HuH-7.5 (cell line): ENCODE measurements around the gene PRRT1.

Source experiments
- DNase-seq: peaks from one replicate; pipeline ENCODE4 v3.0.0; 2011; ENCODE audit warnings: low spot score

Gene PRRT1

DNA sequence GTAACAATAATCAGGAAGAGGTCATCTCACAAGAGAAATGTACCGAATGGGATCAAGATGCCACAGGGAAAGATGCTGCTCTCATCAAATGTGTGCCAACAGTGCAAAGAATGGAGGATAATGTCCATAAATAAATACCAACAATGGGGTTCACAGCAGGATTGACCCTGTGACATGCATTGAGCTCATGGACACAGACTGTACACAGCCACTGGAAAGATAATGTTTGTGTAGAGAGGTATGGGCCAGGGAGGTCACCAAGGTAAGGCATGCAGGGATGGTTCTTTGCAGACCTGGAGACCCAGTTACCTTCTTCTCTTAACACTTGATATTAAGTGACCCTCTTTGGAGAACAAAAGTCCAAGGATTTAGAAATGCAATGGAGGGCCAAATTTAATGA, 22.7 kb upstream of the PRRT1 start:
- DNase-seq, result no peak

DNA sequence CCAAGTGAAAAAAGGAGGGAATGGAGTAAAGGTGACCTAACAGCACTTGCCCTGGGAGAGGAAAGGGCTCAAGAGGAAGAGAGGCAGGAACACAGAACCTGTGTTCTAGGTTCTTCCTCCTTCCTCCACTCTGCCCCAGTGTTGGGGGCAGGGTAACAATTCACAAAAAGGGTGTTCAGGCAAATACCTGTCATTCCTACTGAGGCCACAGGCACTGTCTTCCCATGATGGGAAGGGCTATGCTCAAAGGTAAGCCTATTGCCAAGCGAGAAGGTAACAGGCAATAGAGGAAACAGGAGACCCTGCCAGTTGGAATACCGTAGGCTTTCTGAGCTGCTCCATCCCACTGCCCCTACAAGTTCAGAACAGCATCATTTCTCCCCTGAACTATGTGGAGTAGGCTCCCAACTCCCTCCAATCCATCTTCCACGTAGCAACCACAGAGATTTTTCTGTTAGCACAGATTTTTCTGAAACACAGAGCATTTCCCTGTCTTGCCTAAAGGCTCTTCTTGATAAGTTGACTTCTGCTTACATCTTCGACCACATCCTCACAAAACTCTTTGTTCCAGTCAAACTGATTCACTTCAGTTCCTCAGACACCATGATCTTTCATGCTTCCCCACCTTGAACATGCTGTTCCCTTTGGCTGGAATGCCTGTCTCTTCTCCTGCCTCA, 21.4 kb upstream of the PRRT1 start:
- DNase-seq, result no peak

DNA sequence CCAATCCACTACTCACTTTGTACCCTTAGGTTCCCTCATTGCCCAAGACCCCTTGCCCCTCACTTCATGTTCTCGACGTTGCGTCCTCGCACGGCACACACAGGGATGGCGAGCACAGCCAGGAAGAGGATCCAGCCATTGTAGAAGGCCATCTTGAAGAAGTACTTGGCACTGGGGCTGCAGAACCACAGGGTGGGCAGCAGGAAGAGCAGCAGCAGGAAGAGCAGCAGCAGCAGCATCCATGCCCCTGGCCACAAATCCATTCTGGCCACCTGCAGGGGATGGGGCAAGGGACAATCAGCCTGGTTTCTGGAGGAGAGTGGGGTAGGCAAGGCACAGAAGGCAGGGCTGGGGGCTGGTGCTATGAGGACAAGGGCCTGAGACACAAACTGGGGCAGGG, 19.5 kb upstream of the PRRT1 start:
- DNase-seq, result no peak

DNA sequence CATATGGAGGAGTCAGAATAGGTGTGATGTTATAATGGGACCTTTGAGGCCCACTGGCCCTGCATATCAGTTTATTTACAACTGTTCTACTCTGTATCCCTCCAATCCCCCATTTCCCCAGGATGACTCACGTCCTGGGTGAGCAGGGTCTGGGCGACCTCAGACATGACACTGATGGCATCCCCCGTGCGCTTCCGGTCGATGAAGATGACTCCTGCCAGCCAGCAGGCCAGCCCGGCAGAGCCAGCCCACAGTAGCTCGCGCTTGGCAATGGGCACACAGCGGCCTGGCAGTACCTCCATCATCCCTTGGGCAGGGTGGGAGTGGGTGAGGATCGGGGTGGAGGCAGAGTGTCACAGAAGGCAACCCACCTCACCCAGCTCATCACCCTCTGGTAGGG, 18.6 kb upstream of the PRRT1 start:
- no peak for DNase-seq

DNA sequence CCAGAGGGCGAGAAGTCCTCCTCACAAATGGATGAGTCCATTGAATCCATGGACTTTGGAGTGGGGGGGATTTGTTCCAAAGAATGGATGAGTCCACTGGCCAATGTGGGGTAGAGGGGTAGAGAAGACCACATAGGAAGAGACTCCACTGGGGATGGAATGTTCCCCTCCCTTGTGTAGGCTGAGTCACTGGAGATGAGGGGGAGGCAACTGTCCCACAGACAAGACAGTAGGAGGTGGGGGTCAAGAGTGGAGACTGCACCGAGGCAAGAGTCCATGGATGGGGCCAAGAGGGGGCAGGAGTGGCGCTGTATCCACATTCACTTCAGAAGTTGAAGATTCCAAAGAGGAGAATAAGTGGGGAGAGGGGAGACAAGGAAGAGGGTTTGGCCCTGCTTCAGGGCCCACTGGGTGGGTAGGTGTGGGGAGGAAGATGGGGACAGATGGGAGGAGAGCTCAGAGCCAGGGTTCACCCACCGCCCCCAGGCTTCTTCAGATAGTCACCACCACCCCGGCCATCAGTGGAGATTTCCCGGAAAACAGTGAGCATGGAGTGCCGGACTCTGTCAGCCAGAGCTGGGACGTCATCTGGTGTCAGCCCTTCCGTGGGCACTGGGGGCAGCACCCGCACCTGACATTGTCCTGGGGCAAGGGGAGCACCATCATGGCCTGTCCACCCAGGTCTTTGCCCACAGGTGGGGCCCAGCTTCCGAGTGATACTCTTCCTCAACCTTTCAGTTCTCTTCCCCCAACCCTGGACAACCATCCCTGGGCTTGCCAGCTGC, 17.3 kb upstream of the PRRT1 start:
- DNase-seq, result no peak

DNA sequence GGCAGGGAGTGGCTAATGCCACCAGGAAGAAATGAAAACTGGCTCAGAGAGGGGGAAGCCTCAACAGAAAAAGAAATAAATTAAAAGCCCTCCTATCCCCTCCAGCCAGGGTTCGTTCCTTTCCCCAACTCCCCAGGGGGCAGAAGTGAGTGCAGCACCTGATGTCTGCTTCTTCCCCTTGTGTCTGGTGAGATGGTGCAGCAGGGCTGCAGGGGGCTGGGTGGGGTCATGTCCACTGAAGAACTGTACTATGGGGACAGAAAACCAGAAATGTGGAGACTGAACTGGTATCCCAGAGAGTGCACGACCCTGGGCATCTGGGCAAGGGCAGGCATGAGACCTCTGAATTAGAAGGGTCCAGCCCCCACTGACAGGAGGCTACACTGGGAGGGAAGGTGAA, 16.6 kb upstream of the PRRT1 start:
- DNase-seq, result no peak

DNA sequence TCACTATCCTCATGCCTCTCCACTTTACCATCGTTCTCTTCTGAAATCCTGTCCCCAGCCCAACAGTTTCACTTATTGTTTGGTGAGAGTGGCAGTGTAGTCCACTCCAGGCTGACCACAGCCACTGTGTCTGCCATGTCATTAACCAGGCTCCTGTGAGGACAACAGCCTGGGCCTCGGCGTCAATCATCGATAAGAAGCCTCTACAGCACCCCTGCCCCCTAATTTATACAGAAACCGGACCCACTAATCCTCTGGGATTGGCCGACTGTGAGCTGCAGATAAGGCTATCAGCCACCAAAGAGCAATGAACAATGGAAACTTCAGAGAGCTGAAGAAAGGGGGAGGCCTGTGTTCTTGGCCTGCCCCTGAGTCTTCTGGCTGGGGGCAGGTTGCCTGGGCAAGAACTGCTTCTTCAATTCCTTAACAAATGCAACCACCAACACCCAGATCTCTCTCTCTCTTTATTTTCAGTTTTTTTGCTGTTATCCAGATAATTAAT, 16.1 kb upstream of the PRRT1 start:
- DNase-seq, result no peak

DNA sequence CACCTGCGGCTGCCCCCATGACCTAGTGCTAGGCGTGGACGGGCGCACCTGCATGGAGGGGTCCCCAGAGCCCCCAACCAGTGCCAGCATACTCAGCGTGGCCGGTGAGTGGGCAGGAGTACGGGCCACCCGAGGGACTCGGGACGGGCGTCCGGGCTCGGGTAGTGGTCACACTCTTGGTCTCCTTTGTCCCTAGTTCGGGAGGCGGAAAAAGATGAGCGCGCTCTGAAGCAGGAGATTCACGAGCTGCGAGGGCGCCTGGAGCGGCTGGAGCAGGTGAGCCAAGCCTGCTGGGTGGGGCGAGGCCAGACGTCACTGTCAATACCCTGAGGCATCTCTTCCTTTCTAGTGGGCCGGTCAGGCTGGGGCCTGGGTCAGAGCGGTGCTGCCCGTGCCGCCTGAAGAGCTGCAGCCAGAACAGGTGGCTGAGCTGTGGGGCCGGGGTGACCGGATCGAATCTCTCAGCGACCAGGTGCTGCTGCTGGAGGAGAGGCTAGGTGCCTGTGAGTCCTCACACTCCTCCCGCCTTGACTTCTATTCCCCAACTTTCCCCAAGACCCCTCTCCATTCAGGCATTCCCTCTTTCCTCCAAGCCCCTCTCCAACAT, 15.5 kb upstream of the PRRT1 start:
- DNase-seq, result no peak

DNA sequence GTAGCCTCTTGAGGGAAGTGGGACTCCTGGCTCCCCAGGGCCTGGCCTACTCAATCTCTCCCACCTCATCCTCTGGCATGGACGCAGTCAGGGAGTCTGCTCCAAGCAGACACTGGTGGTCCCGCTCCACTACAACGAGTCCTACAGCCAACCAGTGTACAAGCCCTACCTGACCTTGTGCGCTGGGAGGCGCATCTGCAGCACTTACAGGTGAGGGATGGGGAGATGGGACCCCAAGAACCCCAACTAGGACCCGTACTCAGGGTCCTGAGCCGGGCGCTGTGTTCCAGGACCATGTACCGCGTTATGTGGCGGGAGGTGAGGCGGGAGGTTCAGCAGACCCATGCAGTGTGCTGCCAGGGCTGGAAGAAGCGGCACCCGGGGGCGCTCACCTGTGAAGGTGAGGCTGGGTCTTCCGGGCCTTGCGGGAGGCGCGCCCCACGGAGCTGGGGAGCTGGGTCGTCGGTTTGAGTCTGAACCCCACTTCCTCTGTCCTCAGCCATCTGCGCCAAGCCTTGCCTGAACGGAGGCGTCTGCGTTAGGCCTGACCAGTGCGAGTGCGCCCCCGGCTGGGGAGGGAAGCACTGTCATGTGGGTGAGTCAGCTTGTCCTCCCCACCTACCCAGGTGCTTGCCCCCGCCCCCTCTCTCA, 14.8 kb upstream of the PRRT1 start:
- no peak for DNase-seq

DNA sequence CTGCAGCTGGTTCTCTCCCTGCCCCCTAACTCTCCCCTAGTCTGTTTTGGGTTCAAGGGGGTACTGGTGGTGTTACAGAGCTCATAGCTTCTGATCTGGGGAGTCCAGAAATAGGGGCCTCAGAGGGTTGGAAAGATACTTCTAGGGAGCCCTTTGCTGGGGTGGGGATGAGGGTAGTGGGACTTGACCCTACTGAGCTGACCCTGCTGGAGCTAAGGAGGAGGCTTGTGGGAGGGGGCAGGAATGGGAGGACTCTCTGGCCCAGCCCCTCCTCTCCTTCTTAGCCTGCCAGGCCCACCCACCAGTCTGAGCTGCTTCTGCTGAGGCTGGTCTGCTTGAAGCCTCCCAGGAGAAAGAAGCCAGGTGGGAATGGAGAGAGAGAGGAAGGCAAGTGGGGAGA, 12.6 kb upstream of the PRRT1 start, which contains the start of gene EGFL8:
TSS of gene EGFL8 (plus strand) at position 301 of the 400 bp plus-strand sequence. CDS start 1,571 bp downstream, outside the sequence.
- DNase-seq, result no peak

DNA sequence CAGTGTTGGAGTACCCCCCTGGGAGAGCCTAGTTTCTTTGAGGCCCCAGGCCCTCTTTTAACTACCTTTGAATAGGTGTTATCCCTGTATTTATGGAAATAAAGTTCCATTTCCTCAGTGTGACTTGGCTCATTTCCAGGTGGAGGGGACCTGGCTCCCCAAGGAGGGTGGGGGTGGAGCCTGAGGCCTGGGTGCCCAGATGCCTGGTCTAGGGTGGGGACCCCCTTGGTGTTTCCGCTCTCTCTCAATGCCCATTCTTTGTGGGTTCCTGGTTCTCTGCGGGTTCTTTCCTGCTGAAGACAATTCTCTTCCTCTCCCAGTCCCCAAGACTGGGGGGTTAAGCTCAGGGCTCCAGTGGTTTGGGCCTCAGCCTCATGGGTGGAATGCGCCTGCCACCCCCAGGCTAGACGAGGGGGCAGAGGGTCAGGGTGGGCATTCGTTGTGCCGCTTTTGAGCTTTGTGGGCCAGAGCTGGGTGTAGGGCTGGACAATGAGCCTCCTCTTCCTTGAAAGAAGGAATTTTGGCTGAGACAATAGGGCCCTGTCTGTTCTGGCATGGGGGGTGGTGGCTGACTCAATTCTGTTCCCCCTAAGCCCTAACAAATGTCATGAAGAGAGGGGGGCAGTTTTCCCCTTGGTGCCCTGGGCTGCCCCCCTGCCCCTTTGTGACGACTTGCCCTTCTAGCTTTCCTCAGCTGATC, 12.0 kb upstream of the PRRT1 start:
- DNase-seq, result no peak

DNA sequence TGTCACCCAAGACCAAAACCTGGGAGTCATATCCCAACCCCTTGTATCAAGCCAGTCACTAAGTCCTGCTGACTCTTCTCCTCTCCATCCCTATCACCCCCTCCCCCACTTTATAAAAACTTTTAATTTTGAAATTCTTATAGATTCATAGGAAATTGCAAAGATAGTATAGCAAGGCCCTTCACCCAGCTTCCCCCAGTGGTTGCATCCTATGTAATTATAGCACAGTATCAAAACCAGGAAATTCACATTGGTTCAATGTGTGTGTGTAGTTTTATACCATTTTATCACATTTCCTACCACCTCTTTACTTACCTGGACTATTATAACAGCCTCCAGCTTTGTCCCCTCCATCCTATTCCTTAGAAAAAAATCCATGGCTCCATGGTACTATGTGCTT, 6.3 kb upstream of the PRRT1 start:
- DNase-seq, result no peak

DNA sequence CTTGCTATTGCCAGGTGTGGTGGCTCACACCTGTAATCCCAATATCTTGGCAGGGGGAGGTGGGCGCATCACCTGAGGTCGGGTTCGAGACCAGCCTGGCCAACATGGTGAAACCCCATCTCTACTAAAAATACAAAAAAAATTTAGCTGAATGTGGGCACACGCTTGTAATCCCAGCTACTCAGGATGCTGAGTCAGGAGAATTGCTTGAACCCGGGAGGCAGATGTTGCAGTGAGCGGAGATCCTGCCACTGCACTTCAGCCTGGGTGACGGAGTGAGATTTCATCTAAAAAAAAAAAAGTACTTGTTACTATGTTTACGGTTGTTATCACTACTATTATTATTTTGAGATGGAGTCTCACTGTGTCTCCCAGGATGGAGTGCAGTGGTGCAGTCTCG, 5.2 kb upstream of the PRRT1 start:
- DNase-seq, result no peak

DNA sequence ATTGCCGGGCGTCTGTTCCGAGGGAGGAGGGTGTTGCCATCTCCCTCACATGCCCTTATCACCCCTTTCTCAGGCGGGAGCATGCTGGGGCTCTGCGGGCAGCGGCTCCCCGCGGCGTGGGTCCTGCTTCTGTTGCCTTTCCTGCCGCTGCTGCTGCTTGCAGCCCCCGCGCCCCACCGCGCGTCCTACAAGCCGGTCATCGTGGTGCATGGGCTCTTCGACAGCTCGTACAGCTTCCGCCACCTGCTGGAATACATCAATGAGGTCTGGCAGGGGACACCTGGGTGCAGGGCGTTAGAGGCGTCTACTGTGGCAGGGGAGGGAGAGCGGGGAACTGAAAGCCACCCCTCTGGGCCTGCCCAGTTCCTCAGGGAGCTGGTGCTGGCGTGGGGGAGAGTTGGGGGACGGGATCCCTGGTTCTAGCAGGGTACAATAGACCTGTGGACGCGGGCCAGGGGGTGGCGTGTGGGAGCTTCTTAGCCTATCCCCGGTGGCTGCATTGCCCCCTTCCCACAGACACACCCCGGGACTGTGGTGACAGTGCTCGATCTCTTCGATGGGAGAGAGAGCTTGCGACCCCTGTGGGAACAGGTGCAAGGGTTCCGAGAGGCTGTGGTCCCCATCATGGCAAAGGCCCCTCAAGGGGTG, 2.9 kb upstream of the PRRT1 start:
- peak; percentile 72 for DNase-seq

DNA sequence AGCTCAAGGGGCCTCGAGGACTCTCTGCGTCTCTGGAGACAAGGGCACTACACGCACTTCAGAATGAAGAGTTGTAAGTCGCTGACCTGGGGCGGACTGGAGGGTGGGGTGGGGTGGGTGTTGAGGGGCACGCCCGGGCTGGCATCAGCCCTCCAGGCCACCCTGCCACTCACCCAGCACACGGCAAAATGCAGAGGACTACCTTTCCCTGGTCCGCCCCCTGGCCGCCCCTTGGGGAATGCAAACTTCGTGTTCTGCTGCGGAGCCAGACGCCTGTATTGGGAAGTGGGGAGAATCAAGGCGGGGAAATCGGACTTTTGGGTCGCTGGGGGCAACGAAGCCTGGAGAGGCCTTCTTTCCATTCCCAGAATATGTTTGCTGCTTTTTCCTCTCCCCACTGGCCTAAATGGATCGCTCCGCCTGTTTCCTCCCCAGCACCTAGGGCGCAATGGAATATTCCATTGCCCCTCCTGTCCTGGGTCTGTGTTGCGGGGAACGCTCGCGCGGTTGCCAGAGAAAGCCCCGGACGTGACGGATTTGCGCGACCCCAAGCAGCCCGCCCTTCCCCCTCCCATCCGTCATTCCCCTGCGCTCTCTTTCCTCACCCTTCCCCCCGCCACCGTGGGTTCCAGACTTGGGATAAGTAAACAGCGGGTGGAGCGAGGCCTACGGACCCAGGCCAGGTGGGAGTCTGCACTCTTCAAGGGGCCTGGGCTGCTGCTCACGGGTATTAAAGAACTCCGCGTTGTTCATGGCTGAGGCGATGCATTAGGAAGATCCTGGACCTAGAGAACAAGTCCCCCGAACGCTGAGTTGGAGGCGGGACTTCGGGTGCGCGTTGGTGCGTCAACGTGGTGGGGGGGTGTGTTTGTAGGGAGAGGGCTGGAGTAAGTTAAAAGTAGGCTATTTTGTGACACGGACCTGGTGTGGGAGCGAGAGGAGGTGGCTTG, 2.1 kb upstream of the PRRT1 start, which contains the start of gene PPT2:
TSS of gene PPT2 (plus strand) at position 578 of the 950 bp plus-strand sequence. CDS start 454 bp downstream, outside the sequence.
- DNase-seq, result peak; percentile 76

DNA sequence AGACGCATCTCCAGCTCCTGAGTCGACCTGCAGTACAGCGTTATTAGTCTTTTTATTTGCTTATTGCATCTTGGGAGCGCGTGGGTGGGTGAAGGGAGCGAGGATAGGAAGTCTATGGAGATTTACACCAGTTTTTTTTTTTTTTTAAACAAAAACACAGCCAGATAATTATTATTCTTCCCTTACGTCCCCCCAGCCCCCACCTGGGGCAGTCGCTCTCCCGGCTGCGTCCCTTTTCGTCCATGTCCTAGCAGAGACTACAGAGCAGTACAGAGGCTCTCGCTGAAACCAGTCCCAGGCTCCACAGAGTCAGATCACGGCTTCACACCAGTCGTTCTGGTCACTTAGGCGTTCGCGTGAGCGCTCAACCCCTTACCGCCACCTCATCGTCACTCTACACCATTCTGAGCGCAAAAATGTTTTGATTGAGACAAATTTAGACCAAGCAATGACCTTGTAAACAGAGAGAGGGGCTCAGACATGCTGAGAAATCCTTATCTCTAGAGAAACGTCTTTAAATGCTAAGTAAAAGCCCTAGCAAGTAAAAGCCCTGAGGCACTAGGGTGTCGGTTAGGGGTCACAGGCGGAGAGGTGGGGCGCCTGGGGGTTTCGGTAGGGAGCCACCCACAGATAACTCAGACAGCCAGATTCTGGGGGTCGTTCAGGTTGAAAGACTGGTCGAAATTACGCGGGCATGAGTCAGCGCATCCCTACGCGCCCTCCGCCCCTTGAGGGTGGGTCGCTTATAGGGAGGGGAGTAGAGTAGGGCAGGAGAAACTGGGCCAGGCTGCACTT, 1.2 kb upstream of the PRRT1 start:
- no peak for DNase-seq

DNA sequence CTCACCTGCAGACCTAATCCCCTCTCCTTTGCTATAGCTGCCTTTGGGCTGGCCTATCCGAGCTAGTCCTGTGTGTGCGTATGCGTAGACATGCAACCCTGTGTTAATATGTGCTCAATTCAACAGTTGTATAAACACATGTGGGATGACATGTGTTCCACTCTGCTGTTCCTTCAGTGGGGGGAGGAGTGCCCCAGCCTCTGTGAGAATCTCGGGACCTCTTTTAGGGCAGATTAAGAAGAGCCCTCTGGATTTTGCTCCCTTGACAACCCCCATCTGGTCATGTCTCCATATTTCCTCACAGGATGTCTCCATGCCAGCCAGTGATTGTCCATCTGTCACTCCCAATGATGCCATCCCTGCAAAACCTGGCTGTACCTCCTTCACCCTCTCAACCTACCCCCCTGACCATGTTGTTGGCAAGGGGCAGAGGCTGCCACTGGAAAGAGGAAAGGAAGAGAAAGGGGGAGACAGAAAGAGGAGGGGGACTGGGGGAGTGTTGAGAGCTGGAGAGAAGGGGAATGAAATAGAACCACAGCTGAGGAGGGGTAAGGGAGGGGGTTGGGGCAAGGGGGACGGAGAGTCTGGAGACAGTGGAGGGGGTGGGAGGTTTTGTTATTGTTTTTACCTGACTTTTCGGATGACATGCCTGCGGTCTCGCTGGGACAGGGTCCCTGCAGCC, 417 bp downstream of the PRRT1 start:
- no peak for DNase-seq
